HG03432 (cell line): ENCODE data around the gene CDK3.
"Not testable (repeated sequence)": the region's sequence is repeated elsewhere in the genome, so short reads cannot be mapped to it uniquely, and the experiment has no call there.

ENCODE experiments used
- ATAC-seq: cut with Tn5 transposase; IDR thresholded peaks from one replicate; pipeline ENCODE4 v1.9.1; 2021; ENCODE audit warnings: mild to moderate bottlenecking, moderate library complexity; ENCODE audit not compliant: unreplicated experiment

CDK3 gene

DNA sequence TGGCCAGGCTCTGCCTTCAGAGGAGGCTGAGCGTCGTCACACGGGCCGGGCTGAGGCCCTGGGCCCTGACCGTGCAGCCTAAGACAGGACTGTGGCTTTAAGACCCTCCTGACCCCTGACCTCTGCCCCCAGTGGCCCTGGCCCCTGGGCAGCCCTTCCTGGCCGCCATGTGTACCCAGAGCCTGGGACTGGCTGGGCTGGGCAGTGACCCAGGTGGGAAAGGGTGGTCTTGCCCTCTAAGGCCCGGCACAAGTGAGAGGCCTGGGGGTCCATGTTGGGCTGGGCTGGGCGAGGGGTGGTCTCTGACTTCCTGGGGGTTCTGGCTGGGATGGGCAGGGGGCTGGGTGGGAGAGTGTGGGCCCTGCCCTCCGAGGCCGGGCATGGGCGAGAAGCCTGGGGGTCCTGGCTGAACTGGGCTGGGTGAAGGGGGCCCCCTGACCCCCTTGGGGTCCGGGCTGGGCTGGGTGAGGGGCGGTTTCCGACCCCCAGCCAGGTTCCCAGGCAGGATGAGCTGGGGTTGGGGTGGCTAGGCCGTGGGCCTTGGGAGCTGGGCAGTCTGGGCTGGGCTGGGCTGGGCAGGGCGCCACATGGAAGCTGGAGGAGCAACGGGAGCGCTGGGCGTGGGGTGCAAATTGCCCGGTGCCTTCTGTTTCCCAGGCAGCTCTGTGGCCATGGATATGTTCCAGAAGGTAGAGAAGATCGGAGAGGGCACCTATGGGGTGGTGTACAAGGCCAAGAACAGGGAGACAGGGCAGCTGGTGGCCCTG lies at the start of gene CDK3:
TSS of gene CDK3 (plus strand) at position 101 of the 767 bp plus-strand sequence. CDS start at position 672, 571 bp downstream.
- ATAC-seq = no peak

DNA sequence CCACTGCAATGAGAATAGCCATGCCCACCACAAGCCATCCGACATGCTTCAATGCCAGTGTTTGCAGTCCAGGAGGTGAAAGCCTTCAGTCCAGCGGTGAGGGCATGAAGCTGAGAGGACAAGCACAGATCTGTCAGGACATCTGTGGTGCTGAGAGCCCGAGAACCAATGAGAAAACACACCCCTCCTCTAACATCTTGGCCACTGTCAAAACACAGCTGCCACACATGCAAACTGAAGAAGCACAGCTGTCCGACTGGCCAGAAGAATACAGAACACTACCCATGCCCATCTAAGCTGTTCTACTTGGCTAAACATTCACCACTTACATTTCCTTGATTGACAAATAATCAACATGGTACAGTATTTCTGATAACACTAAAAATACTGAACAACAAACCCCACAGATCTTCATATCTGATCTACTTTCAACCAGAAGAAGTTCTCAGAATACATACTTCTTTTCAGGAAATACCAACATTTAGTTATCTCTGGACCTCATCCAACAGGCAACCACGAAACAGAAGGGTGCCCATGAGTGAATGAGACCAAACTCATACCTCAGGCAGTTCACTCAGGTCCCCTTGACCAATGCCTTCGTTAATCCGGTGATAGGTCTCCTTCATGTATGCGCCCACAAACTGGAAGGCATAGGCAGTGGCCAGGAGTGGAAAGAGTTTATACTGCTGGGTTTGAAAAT lies 49.6 kb upstream of the CDK3 start:
- ATAC-seq = no peak

DNA sequence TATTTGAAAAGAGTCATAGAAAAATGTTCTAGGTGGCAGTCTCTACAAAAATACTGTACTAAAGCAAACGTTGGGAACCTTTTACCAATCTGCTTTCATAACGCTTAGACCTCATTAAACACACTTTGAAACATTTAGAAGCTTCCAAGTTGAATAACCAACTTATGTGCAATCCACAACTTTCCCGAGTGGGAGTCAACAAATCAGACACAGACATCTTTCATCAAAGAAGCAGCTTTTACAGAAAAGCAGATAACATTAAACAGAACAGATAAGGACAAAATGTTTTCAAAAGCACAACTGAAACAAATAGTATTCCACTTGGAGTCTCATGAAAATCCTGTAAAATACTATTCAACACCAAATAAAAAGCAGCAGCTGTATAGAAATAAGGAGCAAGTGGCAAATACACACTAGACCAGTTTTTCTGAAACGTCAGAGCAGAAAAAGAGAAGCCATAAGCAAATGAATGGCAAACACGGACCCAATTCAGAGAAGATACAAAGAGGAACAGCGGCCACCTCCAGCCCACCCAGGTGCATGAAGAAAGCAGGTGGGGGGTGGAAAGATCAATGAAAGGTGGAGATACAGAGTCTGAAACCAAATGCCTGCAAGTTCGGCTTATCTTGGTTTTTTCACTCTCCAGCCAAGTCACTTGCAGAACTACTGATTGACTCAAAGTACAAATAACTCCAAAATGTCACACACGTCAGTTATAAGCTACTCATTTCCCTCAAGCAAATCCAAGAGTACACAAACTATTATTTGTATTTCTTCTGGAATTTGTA lies 41.4 kb upstream of the CDK3 start:
- ATAC-seq = no peak

DNA sequence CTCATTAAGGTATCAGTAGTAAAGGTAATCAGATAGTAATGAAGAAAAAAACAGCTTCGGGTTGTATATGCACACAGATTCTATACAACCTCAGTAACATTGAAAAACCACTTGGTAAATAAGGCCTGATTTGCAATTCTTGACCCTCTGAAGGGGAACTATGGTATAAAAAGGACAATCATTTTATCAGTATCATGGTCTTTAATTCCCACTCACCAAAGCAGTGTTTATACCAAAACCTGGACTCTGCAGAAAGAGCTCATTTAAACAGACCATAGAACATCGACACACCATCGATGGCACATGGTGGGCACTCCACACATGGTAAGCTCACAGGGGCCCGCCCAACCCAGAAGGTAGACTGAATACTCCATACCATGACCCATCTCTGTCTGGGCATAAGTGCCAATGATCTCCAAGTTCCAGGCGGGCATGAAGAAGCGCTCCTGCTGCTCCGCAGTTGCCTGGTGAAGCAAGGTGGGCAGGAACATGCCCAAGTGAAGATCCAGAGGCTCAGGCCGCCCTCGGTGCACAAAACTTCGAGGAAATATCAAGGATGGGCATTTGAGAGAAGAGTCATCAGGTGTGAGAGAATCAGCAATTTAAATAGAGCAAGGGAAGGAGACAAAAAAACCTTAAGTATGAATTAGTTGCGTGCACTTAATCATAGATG lies 40.7 kb upstream of the CDK3 start:
- no peak for ATAC-seq

DNA sequence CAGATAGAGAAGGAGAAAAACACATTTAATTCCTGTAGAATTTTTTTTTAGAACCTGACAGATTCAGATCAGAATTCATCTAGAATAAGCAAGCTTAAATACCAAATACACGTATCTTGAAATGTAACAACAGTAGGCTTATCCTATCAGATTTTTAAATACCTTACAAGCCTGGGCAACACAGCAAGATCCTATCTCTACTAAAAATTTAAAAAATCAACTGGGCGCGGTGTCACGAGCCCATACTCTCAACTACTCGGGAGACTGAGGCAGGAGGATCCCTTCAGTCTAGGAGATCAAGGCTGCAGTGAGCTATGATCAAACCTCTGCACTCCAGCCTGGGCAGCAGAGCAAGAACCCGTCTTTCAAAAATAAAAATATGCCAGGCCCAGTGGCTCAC lies 35.2 kb upstream of the CDK3 start:
- no peak for ATAC-seq

- ATAC-seq = not testable (repeated sequence)
Observed at GRCh38 chr17:75969044-75969443, 31.6 kb upstream of the CDK3 start.

DNA sequence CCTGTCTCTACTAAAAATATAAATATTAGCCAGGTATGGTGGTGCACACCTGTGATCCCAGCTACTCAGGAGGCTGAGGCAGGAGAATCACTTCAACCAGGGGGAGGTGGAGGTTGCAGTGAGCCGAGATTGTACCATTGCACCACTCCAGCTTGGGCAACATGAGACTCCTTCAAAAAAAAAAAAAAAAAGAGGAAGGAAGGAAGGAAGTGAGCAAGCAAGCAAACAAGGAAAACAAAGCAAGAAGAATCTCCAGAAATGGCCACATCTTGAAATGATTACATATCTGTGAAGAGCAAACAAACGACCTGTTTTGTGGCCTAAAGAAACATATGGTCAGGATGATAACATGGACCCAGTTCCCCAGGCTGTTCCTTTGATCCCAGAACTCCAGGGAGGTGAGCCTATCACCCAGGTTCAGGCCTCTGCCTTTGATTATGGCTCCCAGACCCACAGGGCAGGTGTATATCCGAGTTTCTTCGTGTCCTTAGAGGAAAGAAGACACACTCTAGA lies 30.6 kb upstream of the CDK3 start:
- ATAC-seq = no peak

GRCh38 chr17:75970626-75971025 lies 30.0 kb upstream of the CDK3 start:
- no peak for ATAC-seq

GRCh38 chr17:75975187-75975586 lies 25.5 kb upstream of the CDK3 start:
- not testable (repeated sequence) for ATAC-seq

- no peak for ATAC-seq
Observed at GRCh38 chr17:75975757-75976174, 24.9 kb upstream of the CDK3 start.

DNA sequence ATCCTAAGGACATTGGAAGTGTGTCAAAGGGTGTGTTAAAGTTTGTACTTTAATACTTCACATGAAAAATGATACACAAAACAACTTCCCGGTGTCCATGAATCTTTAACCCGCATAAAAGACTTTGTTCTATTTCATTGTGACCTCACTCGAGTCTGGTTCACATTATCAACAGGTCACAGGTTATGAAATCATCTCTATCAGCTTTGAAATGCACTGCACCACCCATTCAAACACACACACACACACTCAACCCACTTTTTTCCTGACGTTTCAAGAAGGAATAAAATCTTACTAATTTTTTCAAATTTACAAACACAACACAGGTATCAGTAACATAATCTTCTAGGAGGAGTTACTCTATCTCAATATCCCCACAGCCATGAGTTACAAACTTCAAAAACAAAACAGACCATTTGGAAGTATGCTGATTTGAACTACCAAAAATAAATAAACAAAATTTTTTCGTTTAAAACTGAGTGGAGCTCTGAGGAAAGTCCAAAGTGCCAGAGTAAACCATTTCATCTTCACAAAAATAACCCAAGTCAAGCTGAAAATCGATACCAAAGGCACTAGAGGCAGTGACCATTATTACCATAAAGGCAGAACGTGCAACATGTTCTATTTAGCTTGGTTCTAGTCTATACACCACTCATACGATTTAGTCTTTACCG lies 24.3 kb upstream of the CDK3 start:
- ATAC-seq = no peak

- ATAC-seq = peak; percentile 88
Observed at GRCh38 chr17:75978938-75979704, 21.5 kb upstream of the CDK3 start, which contains the start of the genes ACOX1 and TEN1. ACOX1 (minus strand) TSS chr17:75979166; CDS start chr17:75979073, 93 bp downstream. TEN1 (plus strand) TSS chr17:75979240; CDS start chr17:75986193, 6,953 bp downstream.

- ATAC-seq = peak; percentile 20
Observed at GRCh38 chr17:75979705-75980187, 20.9 kb upstream of the CDK3 start.

DNA sequence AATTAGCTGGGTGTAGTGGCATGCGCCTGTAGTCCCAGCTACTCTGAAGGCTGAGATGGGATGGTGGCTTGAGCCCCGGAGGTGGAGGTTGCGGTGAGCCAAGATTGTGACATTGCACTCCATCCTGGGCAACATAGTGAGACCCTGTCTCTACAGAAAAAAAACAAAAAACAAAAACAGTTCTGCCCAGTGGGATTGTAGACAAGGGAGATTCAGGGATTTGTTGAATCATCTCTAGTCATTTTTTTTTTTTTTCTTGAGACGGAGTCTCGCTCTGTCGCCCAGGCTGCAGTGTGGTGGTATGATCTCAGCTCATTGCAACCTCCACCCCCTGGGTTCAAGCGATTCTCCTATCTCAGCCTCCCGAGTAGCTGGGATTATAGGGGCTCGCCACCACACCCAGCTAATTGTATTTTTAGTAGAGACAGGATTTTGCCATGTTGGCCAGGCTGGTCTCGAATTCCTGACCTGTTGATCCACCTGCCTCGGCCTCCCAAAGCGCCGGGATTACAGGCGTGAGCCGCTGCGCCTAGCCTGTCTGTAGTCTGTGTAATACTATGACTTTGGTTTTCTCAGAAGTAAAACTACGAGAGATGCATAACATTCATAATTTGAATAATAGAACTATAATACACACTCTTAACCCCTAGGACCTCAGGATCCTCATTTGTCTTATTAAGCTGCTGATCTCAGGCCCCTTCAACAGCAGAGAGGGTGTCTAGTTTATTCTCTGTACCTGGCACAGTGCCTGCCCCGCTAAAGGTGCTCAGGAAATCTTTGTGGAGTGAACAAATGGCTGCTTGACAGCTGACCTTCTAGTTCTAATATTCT lies 20.3 kb upstream of the CDK3 start:
- no peak for ATAC-seq

GRCh38 chr17:75981019-75981615 lies 19.5 kb upstream of the CDK3 start:
- no peak for ATAC-seq

DNA sequence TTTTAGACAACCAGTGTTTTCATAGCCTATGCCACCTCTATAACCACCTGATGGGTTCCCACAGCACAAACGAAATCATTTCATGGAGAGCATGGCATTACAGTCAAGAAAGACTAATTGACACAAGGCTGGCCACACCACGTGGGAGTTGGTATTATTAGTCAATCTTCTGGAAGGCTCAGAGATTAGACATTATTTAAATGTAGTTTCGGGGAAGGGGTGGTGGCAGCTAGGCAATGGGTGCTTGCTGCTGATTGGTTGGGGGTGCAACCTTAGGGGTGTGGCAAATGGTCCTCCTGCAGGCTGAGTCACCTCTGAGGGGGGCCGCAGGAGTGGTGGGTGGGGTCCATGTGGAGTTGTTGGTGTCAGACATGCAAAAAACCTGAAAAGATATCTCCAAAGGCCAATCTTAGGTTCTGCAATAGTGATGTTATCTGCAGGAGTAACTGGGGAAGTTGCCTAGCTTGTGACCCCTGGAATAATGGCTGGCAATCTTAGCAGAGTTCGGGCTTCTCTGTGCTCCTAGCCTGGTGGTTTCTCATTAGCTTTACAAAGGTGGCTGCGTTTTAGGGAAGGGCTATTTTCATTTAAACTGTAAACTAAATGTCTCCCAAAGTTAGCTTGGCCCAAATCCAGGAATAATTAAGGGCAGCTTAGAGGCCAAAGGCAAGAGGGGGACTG lies 17.0 kb upstream of the CDK3 start:
- no peak for ATAC-seq

DNA sequence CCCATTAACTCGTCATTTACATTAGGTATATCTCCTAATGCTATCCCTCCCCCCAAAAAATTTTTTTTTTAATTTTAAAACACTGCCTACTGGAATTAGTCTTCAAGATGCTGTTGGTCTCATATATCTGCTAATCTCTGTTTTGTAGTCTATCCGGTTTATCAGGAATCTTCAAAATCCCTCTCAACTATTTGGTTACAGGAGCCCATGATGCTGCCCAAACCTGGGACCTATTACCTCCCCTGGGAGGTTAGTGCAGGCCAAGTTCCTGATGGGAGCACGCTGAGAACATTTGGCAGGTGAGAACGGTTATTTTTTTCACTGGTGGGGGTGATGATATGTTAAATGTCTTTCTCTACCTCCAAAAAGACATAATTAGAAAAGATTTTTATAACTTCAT lies 14.7 kb upstream of the CDK3 start:
- no peak for ATAC-seq
